Measurements from ENCODE around the gene TUT4.

- no peak for TF ChIP-seq CTCF (IDR thresholded peaks at IDR 0.05)
- TF ChIP-seq POLR2AphosphoS5 (IDR thresholded peaks at IDR 0.05; ENCODE audit: low read depth, low read length) = no peak
- no peak for TF ChIP-seq SIN3A (IDR thresholded peaks at IDR 0.05; ENCODE audit: borderline replicate concordance, insufficient read depth, low read depth, low read length)
Observed at GRCh38 chr1:52574594-52574993, 21.7 kb upstream of the TUT4 start.

Data from Panc1 (cell line).